ENCODE data around the gene DBH.

DBH gene

GRCh38 chr9:133684121-133684935 lies 48.2 kb downstream of the DBH start:
- Histone ChIP-seq H3K27ac (peak overlapping the region in 1 of 2 donors; percentile 66), H3K4me3 (no peak overlapping the region)
- no peak for TF ChIP-seq CTCF (IDR thresholded peaks at IDR 0.05)
- DNase-seq (ENCODE audit: low spot score), result no peak

GRCh38 chr9:133684936-133685361 lies 48.8 kb downstream of the DBH start:
- no peak for TF ChIP-seq CTCF (IDR thresholded peaks at IDR 0.05)
- peak overlapping the region in 1 of 2 donors; percentile 66 for H3K27ac ChIP-seq
- DNase-seq (ENCODE audit: low spot score), result no peak
- no peak overlapping the region for H3K4me3 ChIP-seq

GRCh38 chr9:133685653-133686609 lies 49.8 kb downstream of the DBH start:
- Histone ChIP-seq H3K4me3 (no peak overlapping the region), H3K27ac (no peak overlapping the region)
- no peak for DNase-seq (ENCODE audit: low spot score)
- TF ChIP-seq CTCF (IDR thresholded peaks at IDR 0.05), result no peak

- no peak for DNase-seq (ENCODE audit: low spot score)
- Histone ChIP-seq H3K4me3 (no peak overlapping the region), H3K27ac (no peak overlapping the region)
- no peak for TF ChIP-seq CTCF (IDR thresholded peaks at IDR 0.05)
Measured at GRCh38 chr9:133686642-133687575, 50.7 kb downstream of the DBH start.

GRCh38 chr9:133687856-133688761 lies 51.9 kb downstream of the DBH start:
- no peak for TF ChIP-seq CTCF (IDR thresholded peaks at IDR 0.05)
- Histone ChIP-seq H3K4me3 (no peak overlapping the region), H3K27ac (no peak overlapping the region)
- no peak for DNase-seq (ENCODE audit: low spot score)
